HG03439 (cell line): ENCODE results near the gene WWOX.
"Not testable (repeated sequence)": the region's sequence is repeated elsewhere in the genome, so short reads cannot be mapped to it uniquely, and the experiment has no call there.

ENCODE experiments used
- ATAC-seq: cut with Tn5 transposase; IDR thresholded peaks from one replicate; pipeline ENCODE4 v1.9.1; 2021; ENCODE audit warnings: mild to moderate bottlenecking, moderate library complexity; ENCODE audit not compliant: unreplicated experiment

Gene WWOX

GRCh38 chr16:79021991-79022630, 922.7 kb downstream of the WWOX start:
- no peak for ATAC-seq

- no peak for ATAC-seq
These were observed 926.7 kb downstream of the WWOX start for GRCh38 chr16:79026117-79026516.

GRCh38 chr16:79036541-79036940, 937.1 kb downstream of the WWOX start:
- ATAC-seq: no peak

GRCh38 chr16:79037521-79038373, 938.3 kb downstream of the WWOX start:
- ATAC-seq: no peak

GRCh38 chr16:79041206-79041605, 941.8 kb downstream of the WWOX start:
- ATAC-seq: no peak

- ATAC-seq: no peak
These were observed 942.7 kb downstream of the WWOX start for GRCh38 chr16:79042141-79042540.

- ATAC-seq: no peak
These were observed 943.4 kb downstream of the WWOX start for GRCh38 chr16:79042886-79043285.

- no peak for ATAC-seq
These were observed 945.7 kb downstream of the WWOX start for GRCh38 chr16:79045191-79045590.

GRCh38 chr16:79047337-79047736, 947.9 kb downstream of the WWOX start:
- ATAC-seq: no peak

GRCh38 chr16:79049040-79049439, 949.6 kb downstream of the WWOX start:
- ATAC-seq: no peak

- ATAC-seq: no peak
These were observed 950.6 kb downstream of the WWOX start for GRCh38 chr16:79050063-79050462.

GRCh38 chr16:79051313-79051712, 951.9 kb downstream of the WWOX start:
- no peak for ATAC-seq

GRCh38 chr16:79052198-79052597, 952.7 kb downstream of the WWOX start:
- not testable (repeated sequence) for ATAC-seq

- no peak for ATAC-seq
These were observed 954.1 kb downstream of the WWOX start for GRCh38 chr16:79053577-79053976.

GRCh38 chr16:79054211-79054984, 954.9 kb downstream of the WWOX start:
- ATAC-seq: no peak

GRCh38 chr16:79055251-79055970, 956.0 kb downstream of the WWOX start:
- no peak for ATAC-seq

GRCh38 chr16:79061181-79061580, 961.7 kb downstream of the WWOX start:
- no peak for ATAC-seq

GRCh38 chr16:79062336-79062735, 962.9 kb downstream of the WWOX start:
- ATAC-seq: no peak

- ATAC-seq: no peak
These were observed 963.4 kb downstream of the WWOX start for GRCh38 chr16:79062821-79063220.

GRCh38 chr16:79064256-79064972, 965.0 kb downstream of the WWOX start:
- no peak for ATAC-seq
